ENCODE results near the gene KLHL29. TPM values are rescaled to one million over a fixed set of nuclear protein-coding genes. Genes with fewer than 3 reads are reported as not detected.

Gene KLHL29
- total and polyA plus RNA-seq, 2 experiments from 2014 or later = 1.5 to 6.5 TPM

GRCh38 chr2:23464905-23465537 is 80.0 kb downstream of the KLHL29 start:
- H3K9me3 Mint-ChIP-seq = no peaks in the 10 kb centered on the region
- H3K4me3 Mint-ChIP-seq = no peak overlapping the region
- TF ChIP-seq EZH2 (IDR thresholded peaks at IDR 0.05; ENCODE audit: low read depth, unreplicated experiment) (no peak), CTCF (conservative IDR thresholded peaks at IDR 0.05; ENCODE audit: low read depth in 2 of 2) (no peak), POLR2AphosphoS5 (IDR thresholded peaks at IDR 0.05; ENCODE audit: low read depth) (no peak), EZH2phosphoT487 (IDR thresholded peaks at IDR 0.05; ENCODE audit: unreplicated experiment) (no peak), ZNF462 (CRISPR knock-in tag; IDR thresholded peaks at IDR 0.05) (no peak), STAT1 (IDR thresholded peaks at IDR 0.05; ENCODE audit: unreplicated experiment) (no peak), REST (IDR thresholded peaks at IDR 0.05; ENCODE audit: unreplicated experiment) (no peak), JUNB (IDR thresholded peaks at IDR 0.05; ENCODE audit: unreplicated experiment) (no peak), ZNF114 (CRISPR knock-in tag; IDR thresholded peaks at IDR 0.05) (no peak), ETS1 (IDR thresholded peaks at IDR 0.05) (no peak), NANOG (IDR thresholded peaks at IDR 0.05; ENCODE audit: borderline replicate concordance) (no peak), ZNF331 (CRISPR knock-in tag; IDR thresholded peaks at IDR 0.05; ENCODE audit: low read depth) (no peak), CREB1 (CRISPR knock-in tag; IDR thresholded peaks at IDR 0.05; ENCODE audit: low read depth) (no peak)
- H3K27ac Mint-ChIP-seq = no peak overlapping the region
- no peak for ATAC-seq
- Histone ChIP-seq H3K27me3 (ENCODE audit: insufficient read depth) (no peaks in the 10 kb centered on the region), H4K20me1 (replicated peaks; ENCODE audit: insufficient read depth) (no peaks in the 10 kb centered on the region), H3K36me3 (ENCODE audit: insufficient read depth) (no peaks in the 10 kb centered on the region), H3K4me3 (no peak overlapping the region), H3K9me2 (ENCODE audit: insufficient read depth) (no peaks in the 10 kb centered on the region), H3F3A (replicated peaks; ENCODE audit: low read depth) (no peaks in the 10 kb centered on the region), H3K79me2 (replicated peaks; ENCODE audit: insufficient read depth) (no peaks in the 10 kb centered on the region), H2AFZ (no peak overlapping the region), H3K4me1 (ENCODE audit: insufficient read depth) (no peaks in the 10 kb centered on the region), H3K27ac (ENCODE audit: low read depth) (no peak overlapping the region), H3K4me2 (no peak overlapping the region)
- H3K27me3 Mint-ChIP-seq (ENCODE audit: insufficient read depth, low read depth, poor library complexity) = peaks cover 2% of the 10 kb centered on the region
- H3K36me3 Mint-ChIP-seq (ENCODE audit: low read depth) = no peaks in the 10 kb centered on the region
- H3K4me1 Mint-ChIP-seq = peaks cover 3% of the 10 kb centered on the region; the same call in 1 of the 3 replicates
- no peak for DNase-seq (ENCODE audit: low spot score)
